Keratinocyte (primary cell): ENCODE results near the gene TRMT112.

Source experiments
- EZH2 ChIP-seq: IDR thresholded peaks from one replicate; pipeline ENCODE4 v1.6.1; 2012; ENCODE audit warnings: inconsistent platforms, mild to moderate bottlenecking, low read length, moderate library complexity
- TF ChIP-seq, protein P1 (sequence below), 3 experiments: IDR thresholded peaks in 1 of 3; conservative IDR thresholded peaks in 1 of 3; optimal IDR thresholded peaks in 1 of 3; 2 replicates in 2 of 3; 3 replicates in 1 of 3; pipeline versions ENCODE3 to v1.5.1; 2011; ENCODE audit warnings: low read length in 3 of 3, mild to moderate bottlenecking in 3 of 3, moderate library complexity in 2 of 3, control low read depth in 1 of 3, inconsistent platforms in 1 of 3; ENCODE audit not compliant: insufficient read depth in 2 of 3; ENCODE audit errors: extremely low read depth in 1 of 3

DNA sequence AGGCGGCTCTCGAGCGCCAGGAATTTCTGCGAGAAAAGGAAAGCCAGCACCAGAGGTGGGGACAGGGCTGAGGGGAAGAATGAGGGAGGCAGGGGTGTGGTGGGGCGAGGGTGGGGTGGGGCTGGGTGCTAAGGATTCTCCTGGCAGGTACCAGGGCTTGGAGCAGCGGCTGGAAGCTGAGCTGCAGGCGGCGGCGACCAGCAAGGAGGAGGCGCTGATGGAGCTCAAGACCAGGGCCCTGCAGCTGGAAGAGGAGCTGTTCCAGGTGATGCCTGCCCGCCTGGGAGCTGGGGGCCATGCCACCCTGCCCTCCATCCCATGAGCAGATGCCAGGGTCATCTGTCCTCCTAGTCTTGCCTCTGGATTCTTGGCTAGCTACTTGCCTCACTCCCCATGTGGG, 32.0 kb upstream of the TRMT112 start:
- TF ChIP-seq EZH2 = no peak
- TF ChIP-seq, protein P1, sequence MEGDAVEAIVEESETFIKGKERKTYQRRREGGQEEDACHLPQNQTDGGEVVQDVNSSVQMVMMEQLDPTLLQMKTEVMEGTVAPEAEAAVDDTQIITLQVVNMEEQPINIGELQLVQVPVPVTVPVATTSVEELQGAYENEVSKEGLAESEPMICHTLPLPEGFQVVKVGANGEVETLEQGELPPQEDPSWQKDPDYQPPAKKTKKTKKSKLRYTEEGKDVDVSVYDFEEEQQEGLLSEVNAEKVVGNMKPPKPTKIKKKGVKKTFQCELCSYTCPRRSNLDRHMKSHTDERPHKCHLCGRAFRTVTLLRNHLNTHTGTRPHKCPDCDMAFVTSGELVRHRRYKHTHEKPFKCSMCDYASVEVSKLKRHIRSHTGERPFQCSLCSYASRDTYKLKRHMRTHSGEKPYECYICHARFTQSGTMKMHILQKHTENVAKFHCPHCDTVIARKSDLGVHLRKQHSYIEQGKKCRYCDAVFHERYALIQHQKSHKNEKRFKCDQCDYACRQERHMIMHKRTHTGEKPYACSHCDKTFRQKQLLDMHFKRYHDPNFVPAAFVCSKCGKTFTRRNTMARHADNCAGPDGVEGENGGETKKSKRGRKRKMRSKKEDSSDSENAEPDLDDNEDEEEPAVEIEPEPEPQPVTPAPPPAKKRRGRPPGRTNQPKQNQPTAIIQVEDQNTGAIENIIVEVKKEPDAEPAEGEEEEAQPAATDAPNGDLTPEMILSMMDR (optimal IDR thresholded peaks at IDR 0.05 in 1 of 3, IDR thresholded peaks at IDR 0.05 in 1 of 3, conservative IDR thresholded peaks at IDR 0.05 in 1 of 3; ENCODE audit: extremely low read depth in 1 of 3, insufficient read depth in 2 of 3, low read length in 3 of 3) = no peak
